Liver (tissue), 9 donors: ENCODE results near the gene CBFA2T3. TPM values are rescaled to one million over a fixed set of nuclear protein-coding genes. Genes with fewer than 3 reads are reported as not detected.

Source experiments
- DNase-seq: peaks from one replicate; pipeline ENCODE4 v3.0.0-alpha.2; 2017; ENCODE audit warnings: low spot score
- H3K27ac ChIP-seq, 2 donors: one replicate each; pipeline ENCODE4 v1.7.0; 2013; ENCODE audit warnings: inconsistent platforms in 2 of 2, low read length in 2 of 2, control low read depth in 1 of 2, low read depth in 1 of 2, mild to moderate bottlenecking in 1 of 2
- H3K27me3 ChIP-seq, 4 donors: one replicate each; pipeline versions ENCODE4 v1.6.1 to v1.7.0; 2013; ENCODE audit warnings: low read length in 3 of 4, inconsistent platforms in 1 of 4, mild to moderate bottlenecking in 1 of 4, moderate library complexity in 1 of 4; ENCODE audit not compliant: control insufficient read depth in 4 of 4, insufficient read depth in 4 of 4
- H3K36me3 ChIP-seq, 4 donors: one replicate each; pipeline versions ENCODE4 v1.6.1 to v1.7.0; 2013; ENCODE audit warnings: low read length in 3 of 4, mild to moderate bottlenecking in 3 of 4, low read depth in 1 of 4, moderate library complexity in 1 of 4; ENCODE audit not compliant: control insufficient read depth in 4 of 4, insufficient read depth in 3 of 4
- H3K4me1 ChIP-seq, 4 donors: one replicate each; pipeline versions ENCODE4 v1.6.1 to v1.7.0; 2013; ENCODE audit warnings: low read length in 3 of 4, mild to moderate bottlenecking in 3 of 4, moderate library complexity in 1 of 4; ENCODE audit not compliant: control insufficient read depth in 4 of 4, insufficient read depth in 4 of 4
- H3K4me3 ChIP-seq, 3 donors: one replicate each; pipeline versions ENCODE4 v1.6.1 to v1.7.0; 2013; ENCODE audit warnings: low read length in 3 of 3, control low read depth in 1 of 3, low read depth in 1 of 3, mild to moderate bottlenecking in 1 of 3
- H3K9ac ChIP-seq, 2 donors: one replicate each; pipeline ENCODE4 v1.7.0; 2013; ENCODE audit warnings: low read length in 2 of 2, mild to moderate bottlenecking in 2 of 2, moderate library complexity in 2 of 2, control low read depth in 1 of 2, low read depth in 1 of 2
- H3K9me3 ChIP-seq, 4 donors: one replicate each; pipeline versions ENCODE4 v1.6.1 to v1.7.0; 2013; ENCODE audit warnings: low read length in 3 of 4; ENCODE audit not compliant: control insufficient read depth in 4 of 4
- ATF3 ChIP-seq: IDR thresholded peaks from 2 replicates; pipeline ENCODE4 v1.6.1; 2016; ENCODE audit warnings: antibody characterized with exemption
- CTCF ChIP-seq: fragments of 150-350 bp; IDR thresholded peaks from 2 replicates; pipeline ENCODE4 v1.5.1; 2017; ENCODE audit warnings: improper control_type of control experiment, low read depth, low read length; ENCODE audit not compliant: missing input control
- EGR1 ChIP-seq, 2 donors: IDR thresholded peaks; 2 replicates each; pipeline ENCODE4 v1.6.1; 2016 to 2018; ENCODE audit warnings: antibody characterized with exemption in 2 of 2, low read depth in 2 of 2
- FOXA1 ChIP-seq: IDR thresholded peaks from 2 replicates; pipeline ENCODE4 v1.6.1; 2016; ENCODE audit warnings: antibody characterized with exemption
- FOXA2 ChIP-seq: IDR thresholded peaks from 2 replicates; pipeline ENCODE4 v1.6.1; 2016; ENCODE audit warnings: antibody characterized with exemption
- GABPA ChIP-seq, 2 donors: IDR thresholded peaks in 1 of 2; conservative IDR thresholded peaks in 1 of 2; 2 replicates each; pipeline ENCODE4 v1.6.1; 2016; ENCODE audit warnings: antibody characterized with exemption in 2 of 2, mild to moderate bottlenecking in 1 of 2, moderate library complexity in 1 of 2
- HNF4A ChIP-seq, 2 donors: conservative IDR thresholded peaks; 2 replicates each; pipeline ENCODE4 v1.6.1; 2016; ENCODE audit warnings: antibody characterized with exemption in 2 of 2, mild to moderate bottlenecking in 2 of 2
- HNF4G ChIP-seq: IDR thresholded peaks from 2 replicates; pipeline ENCODE4 v1.6.1; 2016; ENCODE audit warnings: antibody characterized with exemption
- JUND ChIP-seq, 2 donors: IDR thresholded peaks; 2 replicates each; pipeline ENCODE4 v1.6.1; 2016; ENCODE audit warnings: antibody characterized with exemption in 2 of 2
- MAX ChIP-seq: IDR thresholded peaks from 2 replicates; pipeline ENCODE4 v1.6.1; 2016; ENCODE audit warnings: antibody characterized with exemption
- RAD21 ChIP-seq, 2 donors: IDR thresholded peaks; 2 replicates each; pipeline ENCODE4 v1.6.1; 2016; ENCODE audit warnings: antibody characterized with exemption in 2 of 2, mild to moderate bottlenecking in 2 of 2
- RXRA ChIP-seq, 2 donors: IDR thresholded peaks; 2 replicates each; pipeline ENCODE4 v1.6.1; 2017 to 2018; ENCODE audit warnings: antibody characterized with exemption in 2 of 2, mild to moderate bottlenecking in 1 of 2
- SP1 ChIP-seq: IDR thresholded peaks from 2 replicates; pipeline ENCODE4 v1.6.1; 2018; ENCODE audit warnings: antibody characterized with exemption, mild to moderate bottlenecking
- TAF1 ChIP-seq: conservative IDR thresholded peaks from 2 replicates; pipeline ENCODE4 v1.6.1; 2016; ENCODE audit warnings: antibody characterized with exemption, mild to moderate bottlenecking
- YY1 ChIP-seq: IDR thresholded peaks from 2 replicates; pipeline ENCODE4 v1.6.1; 2016; ENCODE audit warnings: antibody characterized with exemption, mild to moderate bottlenecking
- ZBTB33 ChIP-seq: IDR thresholded peaks from 2 replicates; pipeline ENCODE4 v1.6.1; 2016; ENCODE audit warnings: antibody characterized with exemption
- WGBS: extraction: QIAGEN DNeasy Blood & Tissue Kit; methylation state at CpG from one replicate; pipeline ENCODE4 v1.1.7; 2013; 5-methylcytosine and 5-hydroxymethylcytosine counted together
- polyA plus RNA-seq, 2 donors: library from polyadenylated mRNA; stranded (reverse) in 1 of 2; unstranded in 1 of 2; fragments of 200-250 nt in 1 of 2; fragments of >200 nt in 1 of 2; fragmentation: Nextera tagmentation in 1 of 2; extraction: Ambion mirVana in 1 of 2; gene quantifications; one replicate each; pipeline versions ENCODE4 v1.2.1 to v1.2.3, GENCODE V29; 2013 to 2015
- total RNA-seq, 2 donors: library from RNA; depleted of rRNA; stranded (reverse); fragments of >200 nt; gene quantifications; one replicate each; pipeline ENCODE4 v1.2.3, GENCODE V29; 2014
- donor health status: healthy.
- donor health status: healthy.
- donor health status: healthy.
- donor health status: healthy.
- donor health status: healthy.

Gene CBFA2T3
- total and polyA plus RNA-seq, 4 donors: 1.4 to 4.5 (median 3.1) TPM

GRCh38 chr16:88943741-88944140 lies 33.3 kb downstream of the CBFA2T3 start:
- DNase-seq: no peak

GRCh38 chr16:88943131-88943664 lies 33.8 kb downstream of the CBFA2T3 start:
- H3K27me3 ChIP-seq: peaks cover 0 to 10% (median under 1%) of the 10 kb centered on the region in 4 donors
- H3K9me3 ChIP-seq: no peaks in the 10 kb centered on the region
- no peak for TF ChIP-seq SP1
- TF ChIP-seq EGR1 (IDR thresholded peaks at IDR 0.05; ENCODE audit: low read depth in 2 of 2): no peak
- no peak for TF ChIP-seq GABPA (IDR thresholded peaks at IDR 0.05 in 1 of 2, conservative IDR thresholded peaks at IDR 0.05 in 1 of 2)
- TF ChIP-seq RAD21 (IDR thresholded peaks at IDR 0.05): no peak
- TF ChIP-seq HNF4G: no peak
- no peak for TF ChIP-seq JUND (IDR thresholded peaks at IDR 0.05)
- no peak for TF ChIP-seq TAF1
- TF ChIP-seq RXRA (IDR thresholded peaks at IDR 0.05): no peak
- TF ChIP-seq ZBTB33: no peak
- no peak for TF ChIP-seq ATF3
- no peak for TF ChIP-seq MAX

More at GRCh38 chr16:88943741-88944140, 33.3 kb downstream of the CBFA2T3 start:
- no peaks in the 10 kb centered on the region for H3K36me3 ChIP-seq
- peaks cover 0 to 10% (median 1%) of the 10 kb centered on the region in 4 donors for H3K27me3 ChIP-seq
- H3K9me3 ChIP-seq: no peaks in the 10 kb centered on the region
- no peak for TF ChIP-seq GABPA (IDR thresholded peaks at IDR 0.05 in 1 of 2, conservative IDR thresholded peaks at IDR 0.05 in 1 of 2)
- no peak for TF ChIP-seq SP1
- TF ChIP-seq MAX: no peak
- no peak for TF ChIP-seq ATF3
- no peak for TF ChIP-seq FOXA2
- TF ChIP-seq ZBTB33: no peak
- TF ChIP-seq JUND (IDR thresholded peaks at IDR 0.05): no peak
- no peak for TF ChIP-seq CTCF
- TF ChIP-seq FOXA1: no peak
- no peak for TF ChIP-seq HNF4A (conservative IDR thresholded peaks at IDR 0.05)
- TF ChIP-seq YY1: no peak
- TF ChIP-seq TAF1: no peak
- H3K4me3 ChIP-seq: no peak overlapping the region
- H3K27ac ChIP-seq: no peak overlapping the region
- H3K4me1 ChIP-seq: peaks cover 9 to 23% (median 10%) of the 10 kb centered on the region in 4 donors
- 88% methylated on average over 20 of the region's 20 CpGs for WGBS
- H3K9ac ChIP-seq: no peak overlapping the region

More at GRCh38 chr16:88943131-88943664, 33.8 kb downstream of the CBFA2T3 start:
- peaks cover 9 to 23% (median 12%) of the 10 kb centered on the region in 4 donors for H3K4me1 ChIP-seq
- no peak overlapping the region for H3K27ac ChIP-seq
- 81% methylated on average over 18 of the region's 18 CpGs for WGBS
- H3K9ac ChIP-seq: no peak overlapping the region
- no peak for DNase-seq
- H3K36me3 ChIP-seq: no peaks in the 10 kb centered on the region
- no peak overlapping the region for H3K4me3 ChIP-seq
